HEK293T (cell line): Measurements from ENCODE around the gene KIFC3.

Experiments used
- ELF4 ChIP-seq: fragments of 450-650 bp; IDR thresholded peaks from 2 replicates; pipeline ENCODE4 v1.6.1; 2017; ENCODE audit warnings: antibody characterized with exemption
- FOXA1 ChIP-seq: fragments of 450-650 bp; IDR thresholded peaks from 2 replicates; pipeline ENCODE4 v1.6.1; 2016; ENCODE audit warnings: mild to moderate bottlenecking
- SP1 ChIP-seq: fragments of 450-650 bp; IDR thresholded peaks from 2 replicates; pipeline ENCODE4 v1.6.1; 2017
- TARDBP ChIP-seq: fragments of 450-650 bp; IDR thresholded peaks from 2 replicates; pipeline ENCODE4 v1.6.1; 2016

GRCh38 chr16:57804111-57804837 lies 2.0 kb upstream of the KIFC3 start:
- TF ChIP-seq FOXA1, result no peak
- TF ChIP-seq ELF4, result no peak
- TF ChIP-seq SP1, result no peak
- no peak for TF ChIP-seq TARDBP
